IPS-NIHi11 (cell line): ENCODE measurements around the gene OTUD7B.
"Not testable (repeated sequence)": the region's sequence is repeated elsewhere in the genome, so short reads cannot be mapped to it uniquely, and the experiment has no call there.

Experiments
- DNase-seq: peaks from one replicate; pipeline ENCODE4 v3.0.0; 2012; ENCODE audit warnings: mixed read lengths, low spot score

OTUD7B gene

GRCh38 chr1:149949911-149950310 lies 60.6 kb downstream of the OTUD7B start:
- DNase-seq: no peak

- DNase-seq: no peak
Measured at GRCh38 chr1:149945206-149945605, 65.3 kb downstream of the OTUD7B start.

- DNase-seq: no peak
Measured at GRCh38 chr1:149942885-149943284, 67.6 kb downstream of the OTUD7B start.

- DNase-seq: peak; percentile 77
Measured at GRCh38 chr1:149942207-149942606, 68.3 kb downstream of the OTUD7B start.

GRCh38 chr1:149940427-149940826 lies 70.1 kb downstream of the OTUD7B start:
- DNase-seq: no peak

GRCh38 chr1:149938668-149939003 lies 71.9 kb downstream of the OTUD7B start:
- not testable (repeated sequence) for DNase-seq

GRCh38 chr1:149937759-149938158 lies 72.8 kb downstream of the OTUD7B start:
- DNase-seq: no peak

GRCh38 chr1:149936992-149937705 lies 73.4 kb downstream of the OTUD7B start:
- peak; percentile 56 for DNase-seq

- peak; percentile 63 for DNase-seq
Measured at GRCh38 chr1:149936170-149936991, 74.1 kb downstream of the OTUD7B start, which contains the start of gene MTMR11. TSS of gene MTMR11 (minus strand) at chr1:149936879. CDS start at chr1:149936647, 232 bp downstream.

GRCh38 chr1:149934356-149934755 lies 76.2 kb downstream of the OTUD7B start:
- no peak for DNase-seq

GRCh38 chr1:149933208-149933607 lies 77.3 kb downstream of the OTUD7B start:
- no peak for DNase-seq

- DNase-seq: no peak
Measured at GRCh38 chr1:149932474-149932873, 78.1 kb downstream of the OTUD7B start.

GRCh38 chr1:149931212-149931790 lies 79.2 kb downstream of the OTUD7B start:
- DNase-seq: no peak

- DNase-seq: no peak
Measured at GRCh38 chr1:149929856-149930255, 80.7 kb downstream of the OTUD7B start.

- no peak for DNase-seq
Measured at GRCh38 chr1:149928401-149928724, 82.2 kb downstream of the OTUD7B start.

GRCh38 chr1:149927563-149928400 lies 82.7 kb downstream of the OTUD7B start, which contains the start of gene SF3B4:
TSS of gene SF3B4 (minus strand) at chr1:149927803. CDS start at chr1:149927759, 44 bp downstream.
- DNase-seq: peak; percentile 90

GRCh38 chr1:149927056-149927562 lies 83.4 kb downstream of the OTUD7B start:
- no peak for DNase-seq

GRCh38 chr1:149926296-149926695 lies 84.2 kb downstream of the OTUD7B start:
- no peak for DNase-seq

GRCh38 chr1:149925751-149926150 lies 84.8 kb downstream of the OTUD7B start:
- DNase-seq: no peak

GRCh38 chr1:149925345-149925744 lies 85.2 kb downstream of the OTUD7B start:
- no peak for DNase-seq

- no peak for DNase-seq
Measured at GRCh38 chr1:149923626-149924025, 86.9 kb downstream of the OTUD7B start.
